Keratinocyte (primary cell): ENCODE measurements around the gene RNF4. TPM values are rescaled to one million over a fixed set of nuclear protein-coding genes. Genes with fewer than 3 reads are reported as not detected.

ENCODE experiments used
- DNase-seq: peaks from one replicate; pipeline ENCODE4 v3.0.0-alpha.2; 2011; ENCODE audit warnings: low read depth, missing footprints, low spot score
- FAIRE-seq: peaks from 2 replicates; lab custom pipeline; 2011; peaks lifted over from hg19 to GRCh38; lab: Jason Lieb, UNC
- H2AFZ ChIP-seq: 2 replicates; pipeline ENCODE4 v1.6.0; 2012; ENCODE audit warnings: low read length, control low read depth, inconsistent platforms; ENCODE audit not compliant: control insufficient read depth
- H3K27ac ChIP-seq: 2 replicates; pipeline ENCODE4 v1.5.1; 2011; ENCODE audit warnings: low read length; ENCODE audit not compliant: control insufficient read depth, insufficient read depth
- H3K27me3 ChIP-seq: 3 replicates; pipeline ENCODE4 v1.6.0; 2011; ENCODE audit warnings: low read length; ENCODE audit not compliant: control insufficient read depth, insufficient read depth; ENCODE audit errors: extremely low read depth
- H3K36me3 ChIP-seq, 2 experiments: 2 replicates in 1 of 2; 3 replicates in 1 of 2; pipeline ENCODE4 v1.5.1; 2011; ENCODE audit warnings: low read length in 2 of 2, mild to moderate bottlenecking in 1 of 2; ENCODE audit not compliant: control insufficient read depth in 2 of 2, insufficient read depth in 2 of 2; ENCODE audit errors: extremely low read depth in 1 of 2
- H3K4me1 ChIP-seq: 3 replicates; pipeline ENCODE4 v1.5.1; 2011; ENCODE audit warnings: low read length; ENCODE audit not compliant: control insufficient read depth, insufficient read depth; ENCODE audit errors: extremely low read depth
- H3K4me2 ChIP-seq: 3 replicates; pipeline ENCODE4 v1.6.0; 2011; ENCODE audit warnings: low read depth, low read length; ENCODE audit not compliant: control insufficient read depth, insufficient read depth; ENCODE audit errors: extremely low read depth
- H3K4me3 ChIP-seq, 3 experiments: fragments of 200-600 bp in 1 of 3; sonication (generic) in 1 of 3; 2 replicates in 2 of 3; 3 replicates in 1 of 3; pipeline ENCODE4 v1.5.1; 2011 to 2016; ENCODE audit warnings: low read length in 3 of 3, mild to moderate bottlenecking in 3 of 3, control low read depth in 2 of 3, inconsistent platforms in 1 of 3, low read depth in 1 of 3, mixed read lengths in 1 of 3, mixed run types in 1 of 3, moderate library complexity in 1 of 3; ENCODE audit not compliant: control insufficient read depth in 2 of 3, insufficient read depth in 2 of 3; ENCODE audit errors: extremely low read depth in 1 of 3
- H3K79me2 ChIP-seq: 2 replicates; pipeline ENCODE4 v1.6.0; 2012; ENCODE audit warnings: low read length; ENCODE audit not compliant: control insufficient read depth, insufficient read depth
- H3K9ac ChIP-seq: 3 replicates; pipeline ENCODE4 v1.6.0; 2011; ENCODE audit warnings: low read length; ENCODE audit not compliant: control insufficient read depth, insufficient read depth; ENCODE audit errors: extremely low read depth
- H3K9me1 ChIP-seq: 3 replicates; pipeline ENCODE4 v1.6.0; 2011; ENCODE audit warnings: low read length; ENCODE audit not compliant: control insufficient read depth, insufficient read depth; ENCODE audit errors: extremely low read depth
- H3K9me3 ChIP-seq: 2 replicates; pipeline ENCODE4 v1.5.1; 2012; ENCODE audit warnings: low read depth, low read length; ENCODE audit not compliant: control insufficient read depth
- H4K20me1 ChIP-seq: 3 replicates; pipeline ENCODE4 v1.6.0; 2011; ENCODE audit warnings: low read length; ENCODE audit not compliant: control insufficient read depth, insufficient read depth; ENCODE audit errors: extremely low read depth
- CTCF ChIP-seq, 3 experiments: IDR thresholded peaks in 1 of 3; conservative IDR thresholded peaks in 1 of 3; optimal IDR thresholded peaks in 1 of 3; 2 replicates in 2 of 3; 3 replicates in 1 of 3; pipeline versions ENCODE3 to v1.5.1; 2011; ENCODE audit warnings: low read length in 3 of 3, mild to moderate bottlenecking in 3 of 3, moderate library complexity in 2 of 3, control low read depth in 1 of 3, inconsistent platforms in 1 of 3; ENCODE audit not compliant: insufficient read depth in 2 of 3; ENCODE audit errors: extremely low read depth in 1 of 3
- EZH2 ChIP-seq: IDR thresholded peaks from one replicate; pipeline ENCODE4 v1.6.1; 2012; ENCODE audit warnings: inconsistent platforms, mild to moderate bottlenecking, low read length, moderate library complexity
- dilution Hi-C: fragments of 300-500 bp; cut with MboI; formaldehyde crosslinking; loops from one replicate; pipeline ENCODE4 v1.7.0; 2020; ENCODE audit warnings: low sequenced_read_pairs; ENCODE audit not compliant: extremely low pct_ligation_motif_present
- polyA plus RNA-seq, 5 experiments: library from polyadenylated mRNA; depleted of rRNA in 3 of 5; stranded (reverse) in 3 of 5; stranded (forward) in 1 of 5; unstranded in 1 of 5; fragments of >200 nt; gene quantifications; 1 replicate in 1 of 5; 2 replicates in 3 of 5; 3 replicates in 1 of 5; pipeline versions ENCODE4 v1.2.1 to v1.2.3, GENCODE V29; 2011 to 2012; ENCODE audit warnings: missing spikeins in 2 of 5, low read depth in 1 of 5, low replicate concordance in 1 of 5

RNF4 gene
- polyA plus RNA-seq, 1 donor (not counting 4 experiments of a cell fraction or from before 2014, with no cell fraction given), result 63.6 TPM

- H4K20me1 ChIP-seq, result no peaks in the 10 kb centered on the region
- no peak for FAIRE-seq
Observed at GRCh38 chr4:2443061-2443730, 25.7 kb upstream of the RNF4 start.

GRCh38 chr4:2443956-2444740 is 24.8 kb upstream of the RNF4 start:
- Histone ChIP-seq H3K36me3 (no peaks in the 10 kb centered on the region), H3K4me3 (no peak overlapping the region), H3K27me3 (no peaks in the 10 kb centered on the region), H3K79me2 (no peaks in the 10 kb centered on the region), H3K4me2 (no peak overlapping the region), H3K9me3 (no peaks in the 10 kb centered on the region), H3K9me1 (no peaks in the 10 kb centered on the region), H3K9ac (no peak overlapping the region), H3K27ac (no peak overlapping the region), H4K20me1 (no peaks in the 10 kb centered on the region), H2AFZ (no peak overlapping the region), H3K4me1 (no peaks in the 10 kb centered on the region)
- DNase-seq (no peak), FAIRE-seq (no peak)
- TF ChIP-seq CTCF (optimal IDR thresholded peaks at IDR 0.05 in 1 of 3, IDR thresholded peaks at IDR 0.05 in 1 of 3, conservative IDR thresholded peaks at IDR 0.05 in 1 of 3; ENCODE audit: extremely low read depth in 1 of 3, insufficient read depth in 2 of 3, low read length in 3 of 3) (no peak), EZH2 (no peak)
- dilution Hi-C loops, result no loop called here

More at GRCh38 chr4:2443061-2443730, 25.7 kb upstream of the RNF4 start:
- Histone ChIP-seq H3K9me1 (no peaks in the 10 kb centered on the region), H2AFZ (no peak overlapping the region), H3K27ac (no peak overlapping the region), H3K4me2 (no peak overlapping the region), H3K9me3 (no peaks in the 10 kb centered on the region), H3K4me3 (no peak overlapping the region), H3K27me3 (no peaks in the 10 kb centered on the region), H3K36me3 (no peaks in the 10 kb centered on the region), H3K9ac (no peak overlapping the region), H3K79me2 (no peaks in the 10 kb centered on the region), H3K4me1 (no peaks in the 10 kb centered on the region)
- no peak for DNase-seq
- dilution Hi-C loops, result no loop called here
- TF ChIP-seq CTCF (optimal IDR thresholded peaks at IDR 0.05 in 1 of 3, IDR thresholded peaks at IDR 0.05 in 1 of 3, conservative IDR thresholded peaks at IDR 0.05 in 1 of 3; ENCODE audit: extremely low read depth in 1 of 3, insufficient read depth in 2 of 3, low read length in 3 of 3), result no peak
- no peak for TF ChIP-seq EZH2
